Fibroblast of peridontal ligament (primary cell): ENCODE measurements around the gene PRKACA.

ENCODE experiments used
- DNase-seq: peaks from one replicate; pipeline ENCODE4 v3.0.0-alpha.2; 2010; ENCODE audit errors: extremely low read depth

Gene PRKACA

DNA sequence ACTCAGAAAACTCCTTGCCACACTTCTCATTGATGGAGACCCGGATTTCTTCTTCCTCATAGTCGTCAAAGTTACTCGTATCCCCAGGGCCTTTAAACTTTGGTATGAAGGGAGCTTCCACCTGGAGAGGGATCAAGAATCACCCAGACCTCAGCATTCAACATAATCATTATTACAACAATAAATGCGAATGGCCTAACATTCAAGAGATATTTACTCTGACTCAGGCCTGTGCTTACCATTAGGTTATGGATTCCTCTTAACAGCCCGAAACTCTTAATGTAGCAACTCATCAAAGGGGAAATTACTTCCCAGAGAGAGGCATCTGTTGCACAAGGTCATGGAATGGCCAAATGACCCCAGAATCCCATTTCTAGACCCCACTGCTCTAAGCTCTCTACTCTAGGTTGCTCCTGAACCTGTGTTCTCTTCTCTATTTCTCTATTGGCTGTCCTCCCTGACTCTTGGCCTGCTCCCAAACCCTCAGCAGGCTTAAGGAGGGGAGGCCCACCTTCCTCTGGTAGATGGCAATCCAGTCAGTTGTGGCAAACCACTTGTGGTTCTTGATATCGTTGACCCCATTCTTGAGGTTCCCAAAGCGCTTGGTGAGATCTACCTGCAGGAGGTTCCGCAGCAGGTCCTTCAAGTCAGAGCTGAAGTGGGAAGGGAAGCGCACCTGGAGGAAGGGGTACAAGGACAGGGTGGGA, 24.3 kb downstream of the PRKACA start:
- no peak for DNase-seq

DNA sequence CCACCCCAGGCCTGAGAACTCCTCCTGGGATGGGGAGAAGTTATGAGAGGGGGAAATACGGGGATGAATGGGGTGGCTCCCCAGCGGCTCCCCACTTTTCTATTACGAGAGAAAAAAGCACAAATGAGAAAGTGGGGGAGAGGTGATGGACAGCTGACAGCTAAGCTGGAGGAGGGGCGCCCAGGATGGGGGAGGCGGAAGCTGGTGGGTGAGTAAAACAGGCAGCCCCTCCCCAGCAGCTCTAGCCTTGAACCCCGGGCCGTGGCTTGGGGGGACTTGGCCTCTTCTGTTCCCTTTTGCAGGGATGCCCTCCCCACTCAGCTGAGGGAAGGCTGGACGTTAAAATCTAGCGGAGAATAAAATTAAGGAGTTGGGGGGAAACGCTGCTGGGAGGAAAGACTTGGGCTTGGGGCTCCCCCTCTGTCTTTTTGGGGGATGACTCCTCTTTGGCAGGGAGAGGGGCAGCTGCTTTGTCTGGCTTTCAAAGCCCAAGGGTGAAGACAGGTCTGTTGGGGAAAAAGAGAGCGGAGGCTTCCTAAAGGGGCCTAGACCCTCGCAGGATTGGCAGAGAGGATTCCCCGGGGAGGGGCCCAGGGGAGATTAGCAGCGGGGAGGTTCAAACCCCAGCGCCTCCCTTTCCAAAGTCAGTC, 25.6 kb downstream of the PRKACA start:
- DNase-seq, result no peak

- DNase-seq, result peak; percentile 54
These were observed 26.3 kb downstream of the PRKACA start for GRCh38 chr19:14091081-14091812.

DNA sequence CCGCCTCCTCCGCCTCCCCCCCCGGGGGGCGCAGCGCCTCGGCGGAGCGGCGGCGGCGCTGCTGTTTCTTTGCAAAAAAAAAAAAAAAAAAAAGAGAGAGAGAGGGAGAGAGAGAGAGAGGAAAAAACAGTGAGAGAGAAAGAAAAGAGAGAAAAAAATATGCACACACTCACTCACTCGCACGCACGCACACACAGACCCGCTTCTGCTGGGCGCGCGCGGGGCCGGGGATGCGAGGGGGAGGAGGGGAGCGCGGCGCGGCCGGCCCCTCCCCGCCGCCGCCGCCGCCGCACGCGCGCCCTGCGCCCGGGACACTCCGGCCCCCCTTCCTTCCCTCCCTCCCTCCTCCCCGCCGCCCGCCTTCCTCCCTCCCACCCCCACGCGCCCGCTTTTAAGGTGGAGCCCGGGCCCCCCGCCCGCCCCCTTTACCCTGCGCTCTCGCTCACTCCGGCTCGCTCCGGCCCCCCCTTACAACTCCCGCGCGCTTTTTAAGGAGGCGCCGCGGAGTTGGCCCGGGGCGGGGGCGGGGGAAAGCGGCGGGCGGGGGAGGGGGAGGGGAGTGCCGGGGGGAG, 27.0 kb downstream of the PRKACA start, which contains the start of gene SAMD1:
Gene SAMD1, minus strand, starts transcription at position 243 of the 572 bp plus-strand sequence.
- DNase-seq, result peak; percentile 83

DNA sequence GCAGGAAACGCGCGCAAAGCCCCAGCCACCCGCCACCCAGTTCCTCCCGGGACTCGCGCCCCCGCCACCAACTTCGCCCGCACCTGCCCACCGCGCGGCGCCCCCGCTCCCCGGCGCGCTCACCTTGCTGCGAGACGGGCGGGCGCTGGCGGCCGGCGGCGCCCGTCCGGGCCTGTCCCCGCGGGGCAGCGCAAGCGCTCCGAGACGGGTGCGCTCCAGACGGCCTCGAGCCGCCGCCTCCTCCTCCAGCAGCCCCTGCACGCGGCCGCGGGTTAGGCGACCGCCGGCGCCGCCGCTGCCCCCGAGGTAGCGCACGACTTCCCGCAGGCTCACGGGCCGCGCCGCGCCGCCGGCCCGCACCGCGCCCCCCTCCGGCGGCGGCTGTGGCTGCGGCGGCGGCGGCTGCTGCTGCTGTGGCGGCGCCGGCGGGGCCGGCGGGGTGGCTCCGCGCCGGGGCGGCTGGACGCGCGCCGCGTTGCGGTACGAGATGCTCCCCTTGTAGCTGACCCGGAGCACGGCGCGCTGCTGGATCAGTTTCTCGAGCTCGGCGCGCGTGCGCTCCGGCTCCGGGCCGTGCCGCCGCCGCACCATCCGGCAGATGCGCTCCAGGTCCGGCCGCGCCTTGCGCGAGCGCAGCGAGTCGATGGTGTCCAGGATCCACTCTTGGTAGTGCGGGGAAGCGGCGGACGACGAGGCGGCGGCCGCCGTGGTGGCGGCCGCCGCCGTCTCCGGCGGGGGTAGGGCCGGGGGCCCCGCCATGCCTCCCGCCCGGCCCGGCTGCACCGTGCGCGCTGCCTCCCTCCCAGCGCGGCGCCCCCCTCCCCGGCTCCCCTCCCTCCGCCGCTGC, 27.7 kb downstream of the PRKACA start:
- peak; percentile 48 for DNase-seq

GRCh38 chr19:14089412-14089661, 28.2 kb downstream of the PRKACA start:
- no peak for DNase-seq

DNA sequence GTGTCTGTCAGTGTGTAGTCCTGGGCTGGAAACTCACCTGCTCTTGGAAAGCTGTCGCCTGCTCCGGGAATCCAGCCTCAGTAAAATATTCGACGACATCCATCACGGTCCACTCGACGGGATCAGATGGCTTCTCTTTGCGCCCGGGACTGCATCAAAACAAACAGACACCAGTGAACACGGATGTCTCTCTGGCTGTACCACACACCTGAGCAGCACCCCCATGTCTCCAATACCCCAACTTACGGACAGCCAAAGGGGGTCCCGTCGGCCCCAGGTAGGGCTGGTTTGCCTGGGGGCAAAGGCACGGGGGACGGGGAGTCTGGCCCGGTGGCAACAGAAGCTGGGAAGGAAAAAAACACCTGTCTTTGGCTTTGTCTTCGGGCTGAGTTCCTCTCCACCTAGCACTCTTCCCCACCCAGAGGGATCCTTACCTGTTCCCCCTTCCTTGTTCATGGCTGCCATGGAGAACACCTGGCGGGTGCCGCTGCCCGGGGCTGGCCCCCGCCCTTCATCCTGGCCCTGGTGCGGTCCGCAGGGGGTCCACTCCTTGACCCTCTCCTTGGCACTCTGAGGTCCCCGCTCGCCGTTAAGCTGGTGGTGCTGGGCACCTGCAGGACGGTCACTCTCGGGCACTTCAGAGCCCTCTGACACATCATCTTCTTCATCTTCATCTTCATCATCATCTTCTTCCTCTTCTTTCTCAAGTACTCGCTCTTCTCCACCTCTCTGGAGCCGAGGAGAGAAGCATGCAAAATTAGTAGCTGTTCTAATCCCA, 28.7 kb downstream of the PRKACA start:
- DNase-seq, result no peak

DNA sequence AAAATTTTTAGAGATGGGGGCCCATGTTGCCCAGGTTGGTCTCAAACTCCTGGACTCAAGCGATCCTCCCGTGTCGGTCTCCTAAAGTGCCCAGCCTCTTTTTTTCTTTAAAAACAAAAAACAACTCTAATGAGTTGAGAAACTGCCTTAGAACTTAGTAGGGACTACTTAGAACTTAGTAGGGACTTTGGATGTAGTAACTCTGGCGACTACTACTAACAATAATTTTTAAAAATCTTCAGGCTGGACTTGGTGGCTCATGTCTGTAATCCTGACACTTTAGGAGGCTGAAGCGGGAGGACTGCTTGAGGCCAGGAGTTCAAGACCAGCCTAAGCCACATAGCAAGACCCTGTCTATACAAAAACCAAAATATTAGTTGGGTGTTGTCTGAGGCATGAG, 31.5 kb downstream of the PRKACA start:
- no peak for DNase-seq

GRCh38 chr19:14085309-14085995, 32.1 kb downstream of the PRKACA start, which contains the start of gene C19orf67:
Gene C19orf67 (minus strand): TSS chr19:14085783. CDS start chr19:14085627, 156 bp downstream.
- no peak for DNase-seq

DNA sequence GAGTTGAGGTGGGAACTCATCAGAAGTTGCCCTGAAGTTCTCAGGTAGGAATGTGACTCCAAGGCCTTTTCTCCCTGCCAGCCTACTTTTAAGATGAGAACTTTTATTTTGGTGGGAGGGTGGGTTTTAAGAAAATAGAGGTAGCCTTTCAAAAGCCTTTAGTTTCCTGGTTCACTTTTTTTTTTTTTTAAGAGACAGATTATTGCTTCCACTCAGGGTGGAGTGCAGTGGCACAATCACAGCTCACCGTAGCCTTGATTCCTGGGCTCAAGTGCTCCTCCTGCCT, 34.9 kb downstream of the PRKACA start:
- no peak for DNase-seq

- no peak for DNase-seq
These were observed 35.5 kb downstream of the PRKACA start for GRCh38 chr19:14081797-14082674.

GRCh38 chr19:14080887-14081796, 36.4 kb downstream of the PRKACA start:
- peak; percentile 100 for DNase-seq

DNA sequence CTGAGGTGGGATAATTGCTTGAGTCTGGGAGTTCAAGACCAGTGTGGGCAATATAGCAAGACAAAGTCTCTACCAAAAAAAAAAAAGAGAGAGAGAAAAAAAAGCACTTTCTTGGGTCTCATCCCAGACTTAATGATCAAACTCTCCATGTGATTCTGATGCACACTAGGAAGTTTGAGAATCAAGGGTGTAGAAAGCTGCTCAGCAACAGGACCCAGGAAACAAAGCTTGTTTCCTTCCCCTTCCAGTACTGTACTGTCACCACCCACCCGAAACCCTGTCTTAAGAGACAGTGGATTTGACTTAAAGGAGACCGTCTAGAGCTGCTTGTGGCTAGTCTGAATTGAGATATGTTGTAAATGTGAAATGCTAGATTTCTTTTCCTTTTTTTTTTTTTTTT, 39.2 kb downstream of the PRKACA start:
- peak; percentile 73 for DNase-seq

DNA sequence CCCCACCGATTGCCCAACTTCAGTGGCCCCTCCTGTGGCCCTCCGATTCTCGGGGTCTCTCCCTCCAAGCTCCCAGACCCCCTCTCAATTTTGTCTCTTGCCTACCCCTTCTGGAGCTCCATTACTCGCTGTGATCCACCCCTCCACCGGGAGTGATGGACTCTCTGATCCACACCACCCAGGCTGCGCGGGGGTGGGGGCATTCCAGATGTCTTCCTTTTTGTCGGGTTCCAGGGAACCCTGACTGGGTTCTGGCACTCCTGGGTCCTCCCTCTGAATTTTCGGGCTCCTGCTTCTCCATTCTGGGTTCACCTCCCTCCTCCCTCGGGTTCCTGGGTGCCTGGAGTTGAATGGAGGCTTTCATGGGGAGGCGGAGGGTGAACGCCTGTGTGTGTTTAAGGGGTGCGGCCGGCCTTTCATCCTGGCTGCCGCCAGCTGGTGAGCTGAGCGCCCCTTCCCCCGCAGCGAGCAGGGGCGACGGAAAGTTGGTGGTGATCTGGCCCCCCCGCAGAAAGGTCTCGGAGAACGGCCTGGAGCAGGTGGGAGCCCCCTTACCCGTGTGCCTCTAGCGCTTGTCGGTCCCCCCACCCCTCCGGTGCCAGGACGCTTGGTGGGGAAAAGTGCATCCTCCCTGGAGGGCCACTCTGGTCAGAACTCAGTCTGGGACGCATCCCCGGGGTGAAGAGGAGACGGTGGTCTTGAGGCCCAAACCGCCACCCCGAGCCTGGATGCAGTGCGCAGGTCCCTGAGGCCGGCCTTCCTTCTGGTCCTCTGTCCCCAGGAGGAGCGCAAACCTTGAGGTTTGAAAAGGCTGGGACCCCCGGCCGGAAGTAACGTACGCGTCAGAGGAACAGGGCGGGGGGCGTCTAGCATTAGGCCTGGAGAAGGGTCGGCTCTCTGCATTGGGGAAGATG, 43.4 kb downstream of the PRKACA start:
- no peak for DNase-seq

DNA sequence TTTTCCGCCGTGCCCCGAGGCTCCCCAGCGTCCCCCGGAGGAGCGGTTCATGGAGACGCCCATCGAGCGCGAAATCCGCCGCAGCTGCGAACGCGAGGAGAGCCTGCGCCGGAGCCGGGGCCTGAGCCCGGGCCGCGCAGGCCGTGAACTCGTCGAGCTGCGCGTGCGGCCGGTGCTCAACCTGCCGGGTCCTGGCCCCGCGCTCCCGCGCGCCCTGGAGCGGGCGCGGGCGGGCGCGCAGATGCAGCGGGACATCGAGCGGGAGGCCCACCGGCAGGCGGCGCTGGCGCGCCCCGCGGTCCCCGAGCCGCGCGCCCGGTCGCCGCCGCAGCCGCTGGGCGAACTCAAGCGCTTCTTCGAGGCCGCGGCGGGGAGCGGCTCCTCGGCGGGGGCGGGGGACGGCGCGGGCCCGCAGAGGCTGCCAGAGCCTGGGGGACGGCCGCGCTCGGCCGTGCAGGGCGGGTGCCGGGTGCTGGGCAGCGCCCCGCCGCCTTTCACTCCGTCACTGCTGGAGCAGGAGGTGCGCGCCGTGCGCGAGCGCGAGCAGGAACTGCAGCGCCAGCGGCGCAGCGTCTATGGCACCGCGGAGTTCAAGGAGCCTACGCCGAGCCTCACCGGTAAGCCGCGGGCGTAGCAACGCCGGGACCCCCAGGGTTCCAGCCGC, 44.2 kb downstream of the PRKACA start:
- DNase-seq, result peak; percentile 72

GRCh38 chr19:14072535-14073260, 44.9 kb downstream of the PRKACA start, which contains the start of gene MISP3:
Gene MISP3 (plus strand): TSS chr19:14072786. CDS start chr19:14073310, 524 bp downstream.
- DNase-seq, result no peak
